Measurements from ENCODE around the gene DMBT1.
"Not testable (repeated sequence)": the region's sequence is repeated elsewhere in the genome, so short reads cannot be mapped to it uniquely, and the experiment has no call there.

The DMBT1 gene

DNA sequence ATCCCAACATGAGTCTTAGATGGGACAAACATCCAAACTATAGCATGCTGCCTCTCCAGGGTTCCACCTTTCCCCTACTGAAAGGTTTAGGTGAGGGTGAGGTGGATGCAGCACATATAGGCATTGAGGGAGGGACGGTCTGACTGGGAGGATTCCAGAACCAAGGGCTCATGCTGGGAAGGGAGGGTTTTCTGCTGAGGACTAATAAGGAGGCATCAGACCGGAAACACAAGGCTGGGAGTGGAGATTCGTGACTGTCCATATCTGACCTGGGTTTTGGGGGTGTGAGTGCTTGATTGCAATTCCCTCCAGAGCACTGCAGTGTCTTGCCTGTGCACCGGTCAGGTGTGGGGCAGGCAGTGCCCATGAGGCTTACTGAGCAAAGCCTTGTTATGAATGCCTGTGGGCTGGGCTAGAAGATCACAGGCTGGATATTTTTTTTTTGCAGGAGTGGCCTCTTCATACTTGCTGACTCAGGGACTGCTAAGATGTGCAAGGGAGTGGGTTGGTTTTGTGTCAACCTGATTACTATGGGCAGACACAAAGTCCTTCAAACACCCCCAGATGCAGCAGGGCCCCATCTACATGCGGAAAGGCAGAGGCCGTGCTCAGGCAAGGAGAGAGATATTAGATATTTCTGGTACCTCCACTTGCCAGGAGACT is 26.7 kb downstream of the DMBT1 start:
- no peak for DNase-seq

- no peak for DNase-seq
These were observed 27.8 kb downstream of the DMBT1 start for GRCh38 chr10:122588381-122588780.

- DNase-seq = no peak
These were observed 29.6 kb downstream of the DMBT1 start for GRCh38 chr10:122590153-122590552.

DNA sequence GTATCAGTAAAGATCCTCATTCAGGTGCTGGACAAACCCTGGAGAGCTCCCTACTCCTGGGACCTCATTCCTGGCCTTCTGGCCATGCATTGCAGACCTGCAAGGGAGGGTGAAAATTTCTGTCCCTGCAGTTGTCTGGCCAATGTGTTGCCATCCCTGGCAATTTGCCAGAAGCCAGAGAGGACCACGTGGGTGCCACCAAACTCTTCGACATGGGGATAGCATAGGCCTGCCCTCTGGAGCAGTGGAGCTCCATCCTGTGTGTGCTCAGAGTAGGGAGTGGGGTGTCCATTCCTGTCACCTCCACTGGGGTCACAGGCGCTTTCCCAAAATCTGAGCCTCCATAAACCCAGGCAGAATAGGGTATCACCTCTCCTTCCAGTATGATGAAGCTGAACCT is 31.2 kb downstream of the DMBT1 start:
- no peak for DNase-seq

GRCh38 chr10:122592161-122592560 is 31.6 kb downstream of the DMBT1 start:
- DNase-seq = no peak

- no peak for DNase-seq
These were observed 57.1 kb downstream of the DMBT1 start for GRCh38 chr10:122617476-122618270.

GRCh38 chr10:122618461-122619165 is 58.1 kb downstream of the DMBT1 start:
- DNase-seq = no peak

DNA sequence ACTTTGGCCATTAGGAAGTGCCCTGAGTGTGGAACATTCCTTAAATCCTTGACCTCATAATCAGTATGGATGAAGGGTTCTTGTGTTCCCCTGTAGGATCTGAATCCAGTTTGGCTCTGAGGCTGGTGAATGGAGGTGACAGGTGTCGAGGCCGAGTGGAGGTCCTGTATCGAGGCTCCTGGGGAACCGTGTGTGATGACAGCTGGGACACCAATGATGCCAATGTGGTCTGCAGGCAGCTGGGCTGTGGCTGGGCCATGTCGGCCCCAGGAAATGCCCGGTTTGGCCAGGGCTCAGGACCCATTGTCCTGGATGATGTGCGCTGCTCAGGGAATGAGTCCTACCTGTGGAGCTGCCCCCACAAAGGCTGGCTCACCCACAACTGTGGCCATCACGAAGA is 60.4 kb downstream of the DMBT1 start:
- not testable (repeated sequence) for DNase-seq

- no peak for DNase-seq
These were observed 64.0 kb downstream of the DMBT1 start for GRCh38 chr10:122624546-122624945.

DNA sequence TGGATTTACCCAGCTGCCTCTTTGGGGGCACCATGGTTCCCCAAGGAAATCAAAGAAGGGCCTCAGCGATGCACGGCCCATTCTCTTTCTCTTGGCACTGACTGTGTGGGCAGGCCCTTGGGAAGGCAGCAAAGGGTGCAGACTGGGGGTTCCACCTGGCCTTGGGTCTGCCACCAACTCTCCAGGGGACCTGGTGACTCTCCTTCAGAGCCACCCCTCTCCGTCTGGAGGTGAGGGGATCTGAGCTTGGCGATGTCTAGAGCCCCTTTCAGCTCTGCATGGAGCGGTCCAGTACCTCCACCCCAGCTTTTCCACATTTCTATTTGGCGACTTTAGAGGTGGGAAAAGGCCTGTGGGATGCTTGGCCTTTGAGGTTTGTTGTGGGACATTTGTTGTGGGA is 70.0 kb downstream of the DMBT1 start:
- DNase-seq = no peak

- DNase-seq = no peak
These were observed 71.5 kb downstream of the DMBT1 start for GRCh38 chr10:122632031-122632430.

DNA sequence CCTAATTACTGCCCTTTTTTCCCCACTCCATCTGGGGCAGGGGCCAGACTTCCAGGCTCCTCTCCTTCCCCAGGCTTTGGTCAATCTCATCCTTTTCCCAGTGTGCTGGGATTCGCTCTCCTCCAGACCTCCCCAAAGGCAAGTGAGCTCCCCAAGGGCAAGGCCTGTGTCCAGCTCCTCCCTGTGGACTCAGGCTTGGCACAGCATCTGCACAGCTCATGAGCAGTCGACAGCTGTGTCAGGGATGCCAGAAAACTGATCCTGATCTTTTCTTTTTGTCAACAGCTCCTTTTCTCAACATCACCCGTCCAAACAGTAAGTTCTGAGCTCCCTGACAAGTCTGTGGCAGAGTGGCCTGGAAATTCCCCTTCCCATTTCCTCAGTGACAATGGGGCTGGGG is 72.0 kb downstream of the DMBT1 start:
- no peak for DNase-seq

- DNase-seq = no peak
These were observed 76.4 kb downstream of the DMBT1 start for GRCh38 chr10:122636953-122637352.

GRCh38 chr10:122637376-122637775 is 76.8 kb downstream of the DMBT1 start:
- DNase-seq = no peak

DNA sequence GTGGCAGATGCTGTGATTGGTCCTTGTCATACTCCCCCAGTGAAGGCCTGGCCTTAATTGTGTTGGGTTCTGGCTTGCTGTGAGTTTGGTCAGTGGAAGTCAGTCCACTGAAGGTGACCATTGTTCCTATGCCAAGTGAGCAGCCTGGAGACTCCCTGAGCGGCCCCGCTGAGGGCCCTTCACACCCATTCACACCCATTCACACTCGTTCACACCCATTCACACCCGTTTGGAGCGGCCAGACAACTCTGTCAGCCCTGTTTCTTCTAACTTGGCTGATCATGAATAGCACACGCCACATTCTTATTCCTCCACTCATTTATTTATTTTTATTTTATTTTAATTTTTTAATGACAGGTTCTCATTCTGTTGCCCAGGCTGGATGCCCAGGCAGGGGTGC is 77.6 kb downstream of the DMBT1 start:
- DNase-seq = no peak

DNA sequence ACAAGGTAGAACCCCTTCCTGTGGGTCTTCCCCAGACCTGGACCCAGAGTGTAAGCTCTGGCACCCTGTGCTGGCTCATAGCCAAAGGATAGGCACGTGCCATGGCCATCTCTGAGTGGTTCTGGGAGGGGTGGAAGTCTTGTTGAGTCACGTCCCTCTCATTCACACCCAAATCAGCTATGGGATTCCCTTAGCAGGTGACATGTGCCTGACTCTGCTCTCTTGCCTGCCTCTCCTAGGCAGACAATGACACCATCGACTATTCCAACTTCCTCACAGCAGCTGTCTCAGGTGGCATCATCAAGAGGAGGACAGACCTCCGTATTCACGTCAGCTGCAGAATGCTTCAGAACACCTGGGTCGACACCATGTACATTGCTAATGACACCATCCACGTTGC is 79.2 kb downstream of the DMBT1 start:
- DNase-seq = no peak

DNA sequence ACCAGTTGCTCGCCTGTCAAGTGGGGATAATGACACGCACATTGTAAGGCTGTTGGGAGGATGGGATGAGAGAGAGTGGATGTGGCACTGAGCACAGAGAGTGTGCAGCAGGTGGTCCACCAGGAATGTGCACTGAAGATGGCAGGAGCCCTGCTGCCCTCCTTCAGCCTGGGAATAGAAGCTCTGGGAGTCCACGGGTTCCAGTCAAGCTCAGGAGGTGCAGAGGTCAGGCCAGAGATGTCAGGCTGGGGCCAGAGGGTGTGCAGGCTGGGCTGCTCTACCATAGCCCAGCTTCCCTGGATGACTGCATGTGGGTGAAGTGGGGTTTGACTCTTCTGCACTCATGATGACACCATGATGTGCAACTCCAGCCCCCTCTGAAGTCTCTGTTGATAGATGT is 80.4 kb downstream of the DMBT1 start:
- DNase-seq = no peak

GRCh38 chr10:122642726-122643605 is 82.4 kb downstream of the DMBT1 start:
- DNase-seq = no peak

DNA sequence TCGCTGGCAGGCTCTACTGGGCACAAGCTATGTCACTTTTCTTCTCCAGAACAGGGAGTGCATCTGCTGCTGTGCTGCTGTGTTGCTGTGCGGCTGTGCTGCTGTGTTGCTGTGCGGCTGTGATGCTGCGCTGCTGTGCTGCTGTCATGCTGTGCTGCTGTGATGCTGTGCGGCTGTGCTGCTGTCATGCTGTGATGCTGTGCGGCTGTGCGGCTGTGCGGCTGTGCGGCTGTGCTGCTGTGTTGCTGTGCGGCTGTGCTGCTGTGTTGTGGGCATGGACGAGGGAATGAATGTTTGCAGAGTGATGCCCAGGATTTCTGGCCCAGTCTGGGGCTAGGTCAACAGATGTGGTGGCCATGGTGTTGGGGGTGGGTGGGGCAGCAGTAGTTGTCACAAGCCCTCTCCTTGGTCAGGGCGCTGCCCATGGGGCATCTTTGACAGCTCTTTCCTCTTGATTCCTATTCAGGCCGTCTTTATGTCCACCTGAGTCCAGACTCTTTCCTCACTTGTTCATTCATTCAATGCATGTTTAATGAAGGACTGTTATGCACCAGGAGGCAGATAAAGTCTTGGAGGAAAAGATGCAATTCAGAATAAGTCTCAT is 83.5 kb downstream of the DMBT1 start:
- no peak for DNase-seq

GRCh38 chr10:122646511-122647382 is 86.2 kb downstream of the DMBT1 start:
- no peak for DNase-seq

GRCh38 chr10:122647383-122647968 is 86.9 kb downstream of the DMBT1 start:
- DNase-seq = no peak
